Activated CD4-positive, alpha-beta memory T cell treated with anti-CD3 and anti-CD28 coated beads, Interleukin-2, amount 10 ng/mL, durations not matched to agents 7 days and 5 days (primary cell): ENCODE measurements around the gene GSTK1. TPM values are rescaled to one million over a fixed set of nuclear protein-coding genes. Genes with fewer than 3 reads are reported as not detected.
A peak's percentile ranks its signal among the peaks of the same experiment; 100 is the strongest.

Source experiments
- CTCF ChIA-PET: fragments of 350-600 bp; sonication (Branson Sonifier 250); formaldehyde crosslinking; loops from one replicate; lab custom pipeline; 2021; ENCODE audit warnings: antibody characterized with exemption, inconsistent platforms; lab: Charles Lee
- POLR2A ChIA-PET: fragments of 350-600 bp; sonication (Branson Sonifier 250); formaldehyde crosslinking; loops from one replicate; lab custom pipeline; 2021; ENCODE audit warnings: antibody characterized with exemption; lab: Charles Lee
- DNase-seq: peaks from one replicate; pipeline ENCODE4 v3.0.0-alpha.2; 2020
- H3K27ac Mint-ChIP-seq: one replicate; pipeline ENCODE4 v1.8.0; 2021; ENCODE audit warnings: mild to moderate bottlenecking, mixed read lengths
- H3K27me3 Mint-ChIP-seq: one replicate; pipeline ENCODE4 v1.8.0; 2021; ENCODE audit warnings: mixed read lengths
- H3K36me3 Mint-ChIP-seq: one replicate; pipeline ENCODE4 v1.8.0; 2021; ENCODE audit warnings: low read depth, mixed read lengths
- H3K4me1 Mint-ChIP-seq: one replicate; pipeline ENCODE4 v1.8.0; 2021; ENCODE audit warnings: mixed read lengths
- H3K4me3 Mint-ChIP-seq: one replicate; pipeline ENCODE4 v1.8.0; 2021; ENCODE audit warnings: mild to moderate bottlenecking, mixed read lengths
- H3K9me3 Mint-ChIP-seq: one replicate; pipeline ENCODE4 v1.8.0; 2021; ENCODE audit warnings: mixed read lengths
- total RNA-seq, 2 experiments: library from RNA; stranded (reverse); gene quantifications; one replicate each; pipeline ENCODE4 v1.2.3, GENCODE V29; 2021

The GSTK1 gene
- total RNA-seq, 2 experiments from 2014 or later: 502 to 518 TPM

DNA sequence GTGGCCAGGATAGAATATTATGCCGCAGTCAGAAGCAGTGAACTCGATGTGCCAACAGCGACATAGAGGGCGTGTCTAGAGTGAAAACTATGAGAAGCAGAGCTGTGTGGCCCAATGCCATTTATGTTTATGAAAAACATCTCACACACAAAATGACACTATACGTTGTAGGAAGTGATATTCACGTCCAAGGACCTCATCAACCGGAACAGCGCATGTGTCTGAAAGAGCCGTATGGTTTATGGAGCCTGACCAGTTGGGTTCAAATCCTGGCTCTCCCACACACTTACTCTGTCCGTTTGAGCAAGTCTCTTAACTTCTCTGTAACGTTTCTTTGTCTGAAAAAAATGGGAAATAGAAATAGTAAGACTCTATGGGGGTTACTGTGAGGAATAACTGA, 20.9 kb upstream of the GSTK1 start:
- DNase-seq: no peak
- Mint-ChIP-seq H3K4me1 (peaks cover 70% of the 10 kb centered on the region), H3K9me3 (peaks cover 8% of the 10 kb centered on the region), H3K4me3 (no peak overlapping the region), H3K36me3 (peaks cover 31% of the 10 kb centered on the region), H3K27ac (no peak overlapping the region), H3K27me3 (no peaks in the 10 kb centered on the region)
- ChIA-PET CTCF (interaction anchor here (0.7 to 7.6 kb wide), 5 partner anchors 20 to 66 kb away, joined by 3 to 250 read pairs (median 149); partner anchors contain the start of gene GSTK1), POLR2A (interaction anchor here (1.6 to 4.0 kb wide), 4 partner anchors 13 to 46 kb away, joined by 5 to 51 read pairs (median 6); partner anchors contain the start of genes CASP2 and GSTK1)

DNA sequence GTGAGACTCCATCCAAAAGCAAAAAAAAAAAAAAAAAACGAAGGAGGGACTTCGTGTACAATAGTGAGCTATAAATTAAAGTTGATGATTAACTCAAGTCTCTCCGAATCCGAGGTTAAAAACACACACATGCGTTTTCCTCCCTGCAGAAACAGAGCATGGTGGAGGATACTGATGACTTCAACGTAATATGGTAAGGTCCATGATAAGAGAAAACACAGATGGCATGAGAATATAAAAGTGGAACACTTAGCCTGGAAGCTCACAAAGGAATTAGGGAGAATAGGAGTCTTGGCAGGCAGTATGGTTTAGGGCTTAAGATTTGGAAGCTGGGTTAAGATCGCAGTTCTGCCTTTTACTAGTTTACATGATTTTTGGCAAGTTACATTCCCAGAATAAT, 20.1 kb upstream of the GSTK1 start:
- POLR2A ChIA-PET: interaction anchor here (1.1 to 4.0 kb wide), 7 partner anchors 12 to 67 kb away, joined by 4 to 51 read pairs (median 5); partner anchors contain the start of genes CASP2 and GSTK1
- H3K27ac Mint-ChIP-seq: no peak overlapping the region
- H3K36me3 Mint-ChIP-seq: peaks cover 31% of the 10 kb centered on the region
- CTCF ChIA-PET: interaction anchor here (0.7 to 7.6 kb wide), 8 partner anchors 19 to 235 kb away, joined by 3 to 250 read pairs (median 4); partner anchors contain the start of genes CASP2 and GSTK1
- H3K4me3 Mint-ChIP-seq: no peak overlapping the region
- no peak for DNase-seq
- H3K27me3 Mint-ChIP-seq: no peaks in the 10 kb centered on the region
- peaks cover 75% of the 10 kb centered on the region for H3K4me1 Mint-ChIP-seq
- peaks cover 7% of the 10 kb centered on the region for H3K9me3 Mint-ChIP-seq

DNA sequence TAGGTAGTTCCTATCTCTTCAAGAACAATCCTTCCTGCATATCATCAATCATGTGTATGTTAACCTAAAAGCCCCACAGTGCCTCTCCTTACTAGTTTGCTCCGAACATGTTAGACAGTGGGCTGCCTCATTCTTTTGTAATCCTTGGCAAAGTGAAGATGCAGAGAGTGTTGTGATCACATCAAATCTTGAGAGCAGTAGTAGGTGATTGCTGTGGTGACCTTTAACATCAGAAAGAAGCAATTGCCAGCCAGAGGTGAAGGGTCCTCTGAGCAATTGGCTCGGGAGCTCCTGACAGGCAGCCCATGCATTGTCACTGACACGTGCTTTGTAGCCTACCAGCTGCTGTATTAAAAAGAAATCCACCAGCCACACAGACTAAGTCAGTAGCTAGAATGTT, 19.6 kb upstream of the GSTK1 start:
- DNase-seq: no peak
- H3K36me3 Mint-ChIP-seq: peaks cover 34% of the 10 kb centered on the region
- peaks cover 78% of the 10 kb centered on the region for H3K4me1 Mint-ChIP-seq
- peak overlapping the region; percentile 59 for H3K27ac Mint-ChIP-seq
- POLR2A ChIA-PET: interaction anchor here (0.7 to 4.0 kb wide), 9 partner anchors 12 to 137 kb away, joined by 3 to 51 read pairs (median 5); partner anchors contain the start of genes CASP2 and GSTK1
- peaks cover 10% of the 10 kb centered on the region for H3K9me3 Mint-ChIP-seq
- CTCF ChIA-PET: interaction anchor here (0.6 to 7.6 kb wide), 8 partner anchors 18 to 236 kb away, joined by 3 to 250 read pairs (median 4); partner anchors contain the start of genes CASP2 and GSTK1
- H3K27me3 Mint-ChIP-seq: no peaks in the 10 kb centered on the region
- H3K4me3 Mint-ChIP-seq: no peak overlapping the region

DNA sequence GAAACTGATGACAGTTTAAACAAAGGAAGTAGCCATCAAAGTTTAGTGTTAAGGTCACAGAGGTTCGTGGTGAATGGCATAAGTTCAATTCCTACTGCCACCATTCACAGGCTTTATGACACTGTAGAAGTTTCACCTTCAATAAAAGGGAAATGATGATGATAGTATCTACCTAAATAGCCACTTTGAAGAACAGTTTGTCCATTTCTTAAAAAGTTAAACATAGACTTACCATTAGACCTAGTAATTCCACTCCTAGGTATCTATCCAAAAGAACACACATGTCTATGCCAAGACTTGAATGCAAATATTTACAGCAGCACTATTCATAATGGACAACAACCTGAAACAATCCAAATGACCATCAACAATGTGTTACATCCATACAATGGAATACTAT, 18.9 kb upstream of the GSTK1 start:
- POLR2A ChIA-PET: interaction anchor here (0.7 to 4.0 kb wide), 14 partner anchors 14 to 457 kb away, joined by 3 to 51 read pairs (median 5); partner anchors contain the start of genes CASP2 and GSTK1
- H3K4me1 Mint-ChIP-seq: peaks cover 82% of the 10 kb centered on the region
- DNase-seq: no peak
- peak overlapping the region; percentile 86 for H3K27ac Mint-ChIP-seq
- CTCF ChIA-PET: interaction anchor here (0.6 to 7.6 kb wide), 13 partner anchors 12 to 236 kb away, joined by 3 to 250 read pairs (median 5); partner anchors contain the start of genes CASP2 and GSTK1
- H3K27me3 Mint-ChIP-seq: no peaks in the 10 kb centered on the region
- H3K4me3 Mint-ChIP-seq: no peak overlapping the region
- peaks cover 13% of the 10 kb centered on the region for H3K9me3 Mint-ChIP-seq
- H3K36me3 Mint-ChIP-seq: peaks cover 41% of the 10 kb centered on the region

DNA sequence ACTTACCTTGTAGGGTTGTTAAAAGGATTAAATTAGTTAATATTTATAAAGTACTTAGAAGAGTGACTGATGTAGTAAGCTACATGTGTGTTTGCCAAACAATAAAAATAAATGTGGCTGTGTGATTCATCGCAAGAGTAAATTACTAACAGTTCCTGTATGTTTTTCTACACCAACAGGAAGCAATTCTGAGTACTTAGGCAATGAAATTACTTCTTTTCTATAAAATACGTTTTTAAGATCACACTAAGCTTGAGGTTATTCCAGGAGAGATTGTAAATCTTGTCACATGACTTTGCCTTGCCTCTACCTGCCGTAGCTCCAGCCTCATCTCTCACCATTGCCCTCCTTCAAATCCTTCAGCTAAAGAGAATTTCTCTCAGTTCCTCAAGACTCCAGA, 18.1 kb upstream of the GSTK1 start:
- Mint-ChIP-seq H3K27me3 (no peaks in the 10 kb centered on the region), H3K9me3 (peaks cover 17% of the 10 kb centered on the region), H3K36me3 (peaks cover 49% of the 10 kb centered on the region), H3K27ac (peak overlapping the region; percentile 86), H3K4me3 (no peak overlapping the region), H3K4me1 (peaks cover 86% of the 10 kb centered on the region)
- CTCF ChIA-PET: interaction anchor here (0.8 to 7.6 kb wide), 10 partner anchors 11 to 134 kb away, joined by 3 to 250 read pairs (median 5); partner anchors contain the start of gene GSTK1
- no peak for DNase-seq
- POLR2A ChIA-PET: interaction anchor here (0.8 to 4.0 kb wide), 19 partner anchors 10 to 458 kb away, joined by 3 to 51 read pairs (median 4); partner anchors contain the start of genes CASP2, GSTK1 and ZYX

- DNase-seq: no peak
- CTCF ChIA-PET: interaction anchor here (1.1 kb wide), 1 partner anchor 133 kb away, joined by 4 read pairs; no protein-coding TSS in a partner anchor
- H3K9me3 Mint-ChIP-seq: peaks cover 19% of the 10 kb centered on the region
- H3K27ac Mint-ChIP-seq: peak overlapping the region; percentile 55
- no peak overlapping the region for H3K4me3 Mint-ChIP-seq
- peaks cover 66% of the 10 kb centered on the region for H3K36me3 Mint-ChIP-seq
- POLR2A ChIA-PET: interaction anchor here (1.1 to 1.3 kb wide), 4 partner anchors 9 to 63 kb away, joined by 3 to 6 read pairs (median 4); partner anchors contain the start of gene GSTK1
- no peaks in the 10 kb centered on the region for H3K27me3 Mint-ChIP-seq
- H3K4me1 Mint-ChIP-seq: peaks cover 90% of the 10 kb centered on the region
Measured at GRCh38 chr7:143247372-143247771, 15.9 kb upstream of the GSTK1 start.

- ChIA-PET POLR2A (interaction anchor here (1.1 to 4.3 kb wide), 6 partner anchors 10 to 127 kb away, joined by 4 to 46 read pairs (median 10); partner anchors contain the start of genes CASP2 and GSTK1), CTCF (interaction anchor here (1.1 to 3.3 kb wide), 4 partner anchors 9 to 39 kb away, joined by 3 to 26 read pairs (median 6); partner anchors contain the start of genes CASP2 and GSTK1)
- no peaks in the 10 kb centered on the region for H3K27me3 Mint-ChIP-seq
- peaks cover 74% of the 10 kb centered on the region for H3K36me3 Mint-ChIP-seq
- no peak overlapping the region for H3K4me3 Mint-ChIP-seq
- H3K4me1 Mint-ChIP-seq: peaks cover 87% of the 10 kb centered on the region
- no peak for DNase-seq
- H3K9me3 Mint-ChIP-seq: peaks cover 29% of the 10 kb centered on the region
- H3K27ac Mint-ChIP-seq: no peak overlapping the region
Measured at GRCh38 chr7:143248761-143249354, 14.4 kb upstream of the GSTK1 start.

DNA sequence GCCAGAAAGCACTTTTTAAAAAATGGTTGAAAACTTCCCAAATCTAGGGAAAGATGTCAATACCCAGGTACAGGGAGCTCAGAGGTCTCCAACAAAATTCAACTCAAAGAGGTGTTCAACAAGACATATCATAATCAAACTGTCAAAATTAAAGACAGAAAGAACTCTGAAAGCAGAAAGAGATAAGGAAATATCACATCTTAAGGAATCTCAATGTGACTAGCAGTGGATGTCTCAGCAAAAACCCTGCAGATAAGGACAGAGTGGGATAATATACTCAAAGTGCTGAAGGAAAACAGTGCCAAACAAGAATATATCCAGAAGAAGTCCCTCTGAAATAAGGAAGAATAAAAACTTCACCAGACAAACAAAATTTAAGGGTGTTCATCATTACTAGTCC, 13.0 kb upstream of the GSTK1 start:
- DNase-seq: no peak
- POLR2A ChIA-PET: interaction anchor here (1.0 to 4.3 kb wide), 8 partner anchors 10 to 136 kb away, joined by 3 to 46 read pairs (median 6); partner anchors contain the start of genes CASP2 and GSTK1
- H3K36me3 Mint-ChIP-seq: peaks cover 78% of the 10 kb centered on the region
- no peak overlapping the region for H3K4me3 Mint-ChIP-seq
- H3K27ac Mint-ChIP-seq: peak overlapping the region; percentile 78
- CTCF ChIA-PET: interaction anchor here (1.2 to 3.3 kb wide), 7 partner anchors 9 to 130 kb away, joined by 3 to 26 read pairs (median 6); partner anchors contain the start of genes CASP2 and GSTK1
- no peaks in the 10 kb centered on the region for H3K27me3 Mint-ChIP-seq
- H3K4me1 Mint-ChIP-seq: peaks cover 86% of the 10 kb centered on the region
- peaks cover 35% of the 10 kb centered on the region for H3K9me3 Mint-ChIP-seq

DNA sequence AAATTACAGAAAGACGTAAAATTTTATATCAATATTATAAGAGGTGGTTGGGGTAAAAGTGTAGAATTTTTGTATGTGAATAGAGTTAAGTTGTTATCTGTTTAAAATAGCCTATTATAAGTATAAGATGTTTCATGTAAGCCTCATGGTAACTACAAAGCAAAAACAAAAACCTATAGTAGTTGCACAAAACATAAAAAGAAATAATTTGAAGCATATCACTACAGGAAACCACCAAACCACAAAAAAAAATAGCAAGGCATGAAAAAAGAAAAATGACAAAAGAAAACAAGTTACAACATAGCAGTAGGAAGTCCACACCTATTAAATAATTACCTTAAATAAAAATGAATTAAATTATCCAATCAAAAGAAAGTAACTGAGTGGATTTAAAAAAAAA, 12.4 kb upstream of the GSTK1 start:
- Mint-ChIP-seq H3K27me3 (no peaks in the 10 kb centered on the region), H3K9me3 (peaks cover 38% of the 10 kb centered on the region), H3K27ac (peak overlapping the region; percentile 78), H3K36me3 (peaks cover 72% of the 10 kb centered on the region), H3K4me3 (peak overlapping the region; percentile 12), H3K4me1 (peaks cover 86% of the 10 kb centered on the region)
- CTCF ChIA-PET: interaction anchor here (1.2 to 3.3 kb wide), 4 partner anchors 11 to 129 kb away, joined by 3 to 26 read pairs (median 6); no protein-coding TSS in a partner anchor
- DNase-seq: no peak
- POLR2A ChIA-PET: interaction anchor here (1.0 to 4.3 kb wide), 8 partner anchors 10 to 135 kb away, joined by 3 to 46 read pairs (median 8); partner anchors contain the start of genes CASP2 and GSTK1

- H3K36me3 Mint-ChIP-seq: peaks cover 60% of the 10 kb centered on the region
- peak overlapping the region; percentile 78 for H3K27ac Mint-ChIP-seq
- ChIA-PET POLR2A (interaction anchor here (1.5 to 4.3 kb wide), 4 partner anchors 12 to 38 kb away, joined by 3 to 46 read pairs (median 12); partner anchors contain the start of gene GSTK1), CTCF (interaction anchor here (0.6 to 1.4 kb wide), 4 partner anchors 9 to 93 kb away, joined by 3 to 5 read pairs (median 4); partner anchors contain the start of gene GSTK1)
- H3K4me1 Mint-ChIP-seq: peaks cover 84% of the 10 kb centered on the region
- peaks cover 33% of the 10 kb centered on the region for H3K9me3 Mint-ChIP-seq
- H3K4me3 Mint-ChIP-seq: no peak overlapping the region
- DNase-seq: no peak
- H3K27me3 Mint-ChIP-seq: no peaks in the 10 kb centered on the region
Measured at GRCh38 chr7:143252006-143252405, 11.2 kb upstream of the GSTK1 start.

DNA sequence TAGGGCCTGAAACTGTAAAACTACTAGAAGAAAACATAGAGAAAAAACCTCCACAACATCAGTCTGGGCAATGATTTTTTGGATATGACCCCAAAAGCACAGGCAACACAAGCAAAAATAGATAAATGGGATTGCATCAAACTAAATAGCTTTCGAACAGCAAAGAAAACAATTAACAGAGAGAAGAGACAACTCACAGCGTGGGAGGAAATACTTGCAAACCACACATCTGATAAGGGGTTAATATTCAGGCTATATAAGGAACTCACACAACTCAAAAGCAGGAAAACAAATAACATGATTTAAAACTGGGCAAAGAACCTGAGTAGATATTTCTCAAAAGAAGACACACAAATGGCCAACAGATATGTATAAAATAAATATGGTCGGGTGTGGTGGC, 7.7 kb upstream of the GSTK1 start:
- Mint-ChIP-seq H3K4me1 (peaks cover 79% of the 10 kb centered on the region), H3K4me3 (peak overlapping the region; percentile 35), H3K9me3 (peaks cover 21% of the 10 kb centered on the region), H3K27ac (peak overlapping the region; percentile 83), H3K36me3 (peaks cover 34% of the 10 kb centered on the region), H3K27me3 (no peaks in the 10 kb centered on the region)
- DNase-seq: no peak
- ChIA-PET CTCF (interaction anchor here (0.7 to 15.3 kb wide), 8 partner anchors 10 to 447 kb away, joined by 3 to 178 read pairs (median 4); partner anchors contain the start of gene CASP2), POLR2A (interaction anchor here (1.0 to 3.4 kb wide), 8 partner anchors 8 to 32 kb away, joined by 3 to 21 read pairs (median 4); partner anchors contain the start of genes CASP2 and GSTK1)

- no peak overlapping the region for H3K4me3 Mint-ChIP-seq
- no peak for DNase-seq
- peaks cover 30% of the 10 kb centered on the region for H3K36me3 Mint-ChIP-seq
- CTCF ChIA-PET: interaction anchor here (1.2 to 15.3 kb wide), 5 partner anchors 11 to 124 kb away, joined by 4 to 178 read pairs (median 8); no protein-coding TSS in a partner anchor
- H3K27me3 Mint-ChIP-seq: no peaks in the 10 kb centered on the region
- H3K9me3 Mint-ChIP-seq: peaks cover 21% of the 10 kb centered on the region
- peaks cover 76% of the 10 kb centered on the region for H3K4me1 Mint-ChIP-seq
- peak overlapping the region; percentile 58 for H3K27ac Mint-ChIP-seq
- POLR2A ChIA-PET: interaction anchor here (0.8 to 3.4 kb wide), 6 partner anchors 8 to 32 kb away, joined by 3 to 21 read pairs (median 10); partner anchors contain the start of genes CASP2 and GSTK1
Measured at GRCh38 chr7:143256325-143256724, 6.9 kb upstream of the GSTK1 start.
